ENCODE measurements around the gene ACOX3.
"Not testable (repeated sequence)": the region's sequence is repeated elsewhere in the genome, so short reads cannot be mapped to it uniquely, and the experiment has no call there.

ACOX3 gene

GRCh38 chr4:8440492-8441311, at the start of gene ACOX3, which contains the start of gene TRMT44:
Gene ACOX3 (minus strand): TSS chr4:8440723. CDS start chr4:8416521, 24,202 bp downstream.
Gene TRMT44 (plus strand): TSS chr4:8440777. CDS start chr4:8440823, 46 bp downstream.
- peak; percentile 78 to 96 (median 93) for DNase-seq

GRCh38 chr4:8488791-8489369, 48.4 kb upstream of the ACOX3 start:
- no peak for DNase-seq

GRCh38 chr4:8486643-8487042, 46.1 kb upstream of the ACOX3 start:
- DNase-seq = not testable (repeated sequence)

- DNase-seq = no peak
Observed at GRCh38 chr4:8480221-8480620, 39.7 kb upstream of the ACOX3 start.

- no peak for DNase-seq
Observed at GRCh38 chr4:8478801-8479744, 38.5 kb upstream of the ACOX3 start.

GRCh38 chr4:8478371-8478770, 37.8 kb upstream of the ACOX3 start:
- no peak for DNase-seq

- no peak for DNase-seq
Observed at GRCh38 chr4:8477676-8478075, 37.2 kb upstream of the ACOX3 start.

- DNase-seq = no peak
Observed at GRCh38 chr4:8477095-8477635, 36.6 kb upstream of the ACOX3 start.

- DNase-seq = no peak
Observed at GRCh38 chr4:8475751-8476575, 35.4 kb upstream of the ACOX3 start.

GRCh38 chr4:8474856-8475255, 34.3 kb upstream of the ACOX3 start:
- DNase-seq = no peak

GRCh38 chr4:8473920-8474590, 33.5 kb upstream of the ACOX3 start:
- no peak for DNase-seq

GRCh38 chr4:8473198-8473919, 32.8 kb upstream of the ACOX3 start:
- no peak for DNase-seq

- no peak for DNase-seq
Observed at GRCh38 chr4:8472689-8473197, 32.2 kb upstream of the ACOX3 start.

GRCh38 chr4:8472158-8472688, 31.7 kb upstream of the ACOX3 start:
- no peak for DNase-seq

GRCh38 chr4:8471211-8471875, 30.8 kb upstream of the ACOX3 start:
- no peak for DNase-seq

- no peak for DNase-seq
Observed at GRCh38 chr4:8470451-8471024, 30.0 kb upstream of the ACOX3 start.

GRCh38 chr4:8469550-8469949, 29.0 kb upstream of the ACOX3 start:
- no peak for DNase-seq

- DNase-seq = peak in 2 of 4 experiments; percentile 15 to 27
Observed at GRCh38 chr4:8468746-8469535, 28.4 kb upstream of the ACOX3 start.
